Stimulated activated CD4-positive, alpha-beta T cell treated with anti-CD3 and anti-CD28 coated beads, Interleukin-1b, Interleukin-23, amount 100 ng/mL, for 4 hours (primary cell): ENCODE measurements around the gene RANGAP1.
"Not testable (repeated sequence)": the region's sequence is repeated elsewhere in the genome, so short reads cannot be mapped to it uniquely, and the experiment has no call there.

Experiments used
- DNase-seq, 2 donors: peaks; one replicate each; pipeline ENCODE4 v3.0.0-alpha.2; 2020; ENCODE audit warnings: low read depth in 2 of 2

RANGAP1 gene

GRCh38 chr22:41260871-41261270 lies 25.1 kb downstream of the RANGAP1 start:
- DNase-seq, result no peak

GRCh38 chr22:41259756-41260155 lies 26.2 kb downstream of the RANGAP1 start:
- not testable (repeated sequence) for DNase-seq

GRCh38 chr22:41257696-41258095 lies 28.3 kb downstream of the RANGAP1 start:
- no peak for DNase-seq

DNA sequence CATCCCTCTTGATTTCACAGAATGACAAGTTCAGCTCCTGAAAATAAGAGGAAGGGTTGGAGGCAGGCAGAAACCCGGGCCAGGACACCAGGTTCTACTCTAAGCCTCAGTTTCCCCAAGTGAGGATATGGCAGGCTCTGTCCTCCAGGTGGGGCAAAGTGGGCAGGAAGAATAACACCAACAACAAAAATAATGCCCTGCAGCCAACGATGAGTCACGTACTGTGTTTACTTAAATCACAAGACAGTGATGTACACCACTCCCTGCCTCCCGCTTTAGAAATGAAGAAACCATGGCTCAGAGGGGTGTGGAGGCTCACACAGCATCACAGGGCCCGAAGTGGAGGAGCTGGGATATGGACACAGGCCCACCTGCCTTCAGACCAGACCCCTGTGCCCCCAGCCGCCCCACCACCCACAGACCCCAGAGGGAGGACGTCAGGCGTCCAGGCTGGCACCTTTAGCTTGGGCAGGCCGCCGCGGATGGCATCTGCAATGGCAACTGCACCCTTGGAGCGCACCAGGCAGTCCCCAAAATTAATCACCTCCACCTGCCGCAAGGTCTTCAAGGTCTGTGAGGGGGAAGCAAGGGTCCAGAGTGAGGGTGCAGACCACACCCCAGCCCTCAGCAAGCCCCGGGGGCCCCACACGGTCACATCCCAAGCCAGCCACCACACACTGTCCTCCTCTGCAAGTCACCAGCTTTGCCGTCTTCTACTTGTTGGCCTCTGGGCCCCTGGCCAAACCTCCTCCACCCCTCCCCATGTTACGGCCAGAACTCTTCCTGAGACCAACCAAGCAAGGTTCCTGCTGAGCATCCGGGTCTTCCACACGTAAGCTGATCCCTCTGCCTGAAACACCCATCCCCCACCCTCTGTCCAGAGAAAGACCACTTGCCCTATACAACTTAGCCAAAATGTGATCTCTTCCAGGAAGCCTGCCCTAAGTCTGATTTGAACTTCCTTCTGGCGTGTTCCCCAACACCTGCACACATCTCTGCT lies 29.4 kb downstream of the RANGAP1 start:
- no peak for DNase-seq

DNA sequence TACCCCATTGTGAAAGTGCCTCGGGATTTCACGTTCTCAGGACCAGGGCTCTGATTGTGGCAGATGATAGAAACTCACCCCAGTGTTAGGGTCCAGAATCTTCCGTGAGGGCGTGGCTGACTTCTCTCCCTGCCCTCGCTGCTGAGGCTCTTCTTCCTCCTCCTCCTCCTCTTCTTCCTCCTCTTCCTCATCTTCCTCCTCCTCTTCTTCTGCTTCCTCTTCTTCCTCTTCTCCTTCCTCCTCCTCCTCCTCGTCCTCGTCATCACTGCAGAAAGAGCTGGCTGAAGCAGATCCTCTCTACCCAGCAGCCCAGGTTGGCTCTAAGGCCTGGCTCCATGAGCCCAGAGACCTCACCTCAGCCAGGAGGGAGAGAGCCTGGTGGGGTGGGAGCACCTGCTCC lies 31.8 kb downstream of the RANGAP1 start:
- DNase-seq, result no peak

GRCh38 chr22:41252365-41252764 lies 33.6 kb downstream of the RANGAP1 start:
- DNase-seq, result no peak

DNA sequence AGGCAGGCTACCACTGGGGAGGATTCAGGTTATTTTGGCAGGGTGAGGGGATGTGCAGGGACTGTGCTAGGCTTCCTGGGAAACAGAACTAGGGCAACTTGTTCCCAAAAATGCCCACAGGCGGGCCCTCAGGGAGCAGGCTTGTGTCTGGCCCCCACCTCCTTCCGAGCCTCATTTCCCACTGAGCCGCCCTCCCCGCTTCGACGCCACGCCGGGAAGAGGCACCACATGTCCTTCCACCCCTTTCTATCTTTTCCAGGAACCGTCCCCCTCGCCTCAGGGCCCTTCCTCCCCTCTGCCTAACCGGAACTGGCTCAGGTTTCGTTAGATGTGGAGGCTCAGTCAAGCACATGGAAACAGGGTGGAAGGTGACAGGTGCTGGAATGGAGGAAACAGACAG lies 35.9 kb downstream of the RANGAP1 start:
- DNase-seq, result no peak

- DNase-seq, result no peak
Observed at GRCh38 chr22:41249442-41249841, 36.5 kb downstream of the RANGAP1 start.

GRCh38 chr22:41248758-41249157 lies 37.2 kb downstream of the RANGAP1 start:
- DNase-seq, result no peak

DNA sequence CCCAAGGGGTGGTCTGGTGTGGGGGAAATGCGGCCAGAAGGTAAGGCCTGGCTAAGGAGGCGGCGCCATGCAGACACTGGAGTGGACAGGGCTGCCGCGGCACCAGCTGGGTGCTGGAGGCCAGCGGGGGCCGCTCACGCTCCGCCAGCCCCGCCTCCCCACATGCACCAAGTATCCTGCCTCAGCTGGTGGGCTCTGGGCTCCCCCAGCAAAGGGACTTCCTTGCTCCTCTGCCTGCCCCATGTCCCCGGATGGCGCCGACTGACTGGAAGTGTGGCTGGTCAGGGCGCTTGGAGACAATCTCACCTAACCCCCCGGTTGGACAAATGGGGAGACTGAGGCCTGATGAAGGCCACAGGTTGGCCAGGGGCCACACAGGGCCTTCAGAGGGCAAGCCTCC lies 37.7 kb downstream of the RANGAP1 start:
- DNase-seq, result no peak

- no peak for DNase-seq
Observed at GRCh38 chr22:41247703-41248102, 38.3 kb downstream of the RANGAP1 start.

- no peak for DNase-seq
Observed at GRCh38 chr22:41245917-41246499, 40.0 kb downstream of the RANGAP1 start.

- DNase-seq, result no peak
Observed at GRCh38 chr22:41243361-41243760, 42.6 kb downstream of the RANGAP1 start.

GRCh38 chr22:41242396-41243117 lies 43.4 kb downstream of the RANGAP1 start:
- no peak for DNase-seq

GRCh38 chr22:41241133-41241676 lies 44.8 kb downstream of the RANGAP1 start:
- no peak for DNase-seq

GRCh38 chr22:41240377-41241132 lies 45.4 kb downstream of the RANGAP1 start, which contains the start of gene CHADL:
TSS of gene CHADL (minus strand) at chr22:41240931. CDS start at chr22:41240881, 50 bp downstream.
- DNase-seq, result no peak

- no peak for DNase-seq
Observed at GRCh38 chr22:41239443-41240128, 46.4 kb downstream of the RANGAP1 start.

- DNase-seq, result no peak
Observed at GRCh38 chr22:41238570-41239442, 47.2 kb downstream of the RANGAP1 start.

DNA sequence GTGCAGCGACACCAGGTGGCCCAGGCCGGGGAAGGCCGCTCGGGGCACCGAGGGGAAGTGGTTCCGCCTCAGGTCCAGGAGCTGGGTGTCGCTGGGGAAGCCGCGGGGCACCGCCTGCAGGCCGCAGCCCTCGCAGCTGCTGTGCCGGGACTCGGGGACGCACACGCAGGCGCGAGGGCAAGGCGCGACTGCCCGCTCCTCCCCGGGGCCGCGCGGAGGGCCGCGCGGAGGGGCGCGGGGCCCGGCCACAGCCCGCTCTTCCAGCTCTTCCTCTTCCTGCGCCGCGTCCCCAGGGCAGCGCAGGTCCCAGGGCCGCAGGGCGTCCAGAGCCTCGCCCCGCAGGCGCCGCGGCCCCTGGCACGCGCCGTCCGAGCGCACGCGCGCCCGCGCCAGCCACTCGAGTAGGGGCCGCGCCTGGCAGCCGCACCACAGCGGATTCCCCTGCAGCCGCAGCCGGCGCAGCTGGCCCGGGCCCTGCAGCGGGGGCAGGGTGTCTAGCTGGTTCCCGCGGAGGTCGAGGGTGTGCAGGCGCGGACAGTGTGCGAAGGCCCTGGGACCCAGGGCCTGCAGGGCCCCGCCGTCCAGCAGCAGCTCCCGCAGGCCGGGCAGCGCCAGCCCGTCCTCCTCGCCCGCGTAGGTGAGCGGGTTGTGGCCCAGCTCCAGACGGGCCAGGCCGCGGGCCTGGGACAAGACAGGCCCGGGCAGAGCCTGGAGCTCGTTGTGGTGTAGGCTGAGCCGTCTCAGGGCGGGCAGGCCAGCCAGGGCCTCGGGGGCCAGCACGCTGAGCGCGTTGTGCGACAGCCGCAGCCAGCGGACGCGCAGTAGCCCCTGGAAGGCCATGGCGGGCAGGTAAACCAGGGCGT lies 48.0 kb downstream of the RANGAP1 start:
- peak; percentile 68 to 71 for DNase-seq
